ENCODE data around the gene PET100.

GRCh38 chr19:7632340-7633203, 3.0 kb downstream of the PET100 start:
- TF ChIP-seq POLR2AphosphoS5 (IDR thresholded peaks at IDR 0.05) (no peak), POLR2A (IDR thresholded peaks at IDR 0.05) (no peak), CTCF (IDR thresholded peaks at IDR 0.05) (no peak)

Data from breast epithelium (tissue), 3 donors.